IMR-90 (cell line): ENCODE data around the gene CAMKMT. TPM values are rescaled to one million over a fixed set of nuclear protein-coding genes. Genes with fewer than 3 reads are reported as not detected.
A peak's percentile ranks its signal among the peaks of the same experiment; 100 is the strongest.

Source experiments
- ATAC-seq: fragments of 200-7000 bp; cut with Tn5 transposase; 2 replicates; pipeline ENCODE4 v1.9.1; 2020; ENCODE audit warnings: low read depth, mild to moderate bottlenecking, moderate library complexity
- BruUV-seq: library from RNA; stranded (reverse); fragments of 400-500 nt; replicated peaks from 2 replicates; lab custom pipeline; 2021; lab: Mats Ljungman, UMichigan
- CTCF ChIA-PET: fragments of 300-600 bp; formaldehyde crosslinking; extraction: SDS; loops from one replicate; lab custom pipeline; 2021; ENCODE audit warnings: antibody characterized with exemption; lab: Yijun Ruan, JAX
- POLR2A ChIA-PET: fragments of 300-600 bp; sonication (Branson Sonifier 250); formaldehyde crosslinking; loops from one replicate; lab custom pipeline; 2022; ENCODE audit warnings: antibody characterized with exemption; ENCODE audit not compliant: unreplicated experiment; lab: Charles Lee
- DNase-seq: peaks from one replicate; pipeline ENCODE4 v3.0.0; 2013
- H2AFZ ChIP-seq: replicated peaks from 2 replicates; pipeline ENCODE3; 2013; ENCODE audit warnings: low read length, mild to moderate bottlenecking; ENCODE audit not compliant: poor library complexity
- H2AK5ac ChIP-seq: 2 replicates; pipeline ENCODE4 v1.6.1; 2013; ENCODE audit warnings: low read depth, low read length, inconsistent platforms
- H2AK9ac ChIP-seq: replicated peaks from 2 replicates; pipeline ENCODE3; 2013; ENCODE audit warnings: mild to moderate bottlenecking, low read depth, low read length, moderate library complexity; ENCODE audit not compliant: poor library complexity
- H2BK120ac ChIP-seq: 2 replicates; pipeline ENCODE4 v1.6.1; 2013; ENCODE audit warnings: low read depth, low read length, inconsistent platforms
- H2BK15ac ChIP-seq: 3 replicates; pipeline ENCODE4 v1.6.1; 2013; ENCODE audit warnings: low read depth, low read length, inconsistent platforms
- H2BK20ac ChIP-seq: 2 replicates; pipeline ENCODE4 v1.6.1; 2013; ENCODE audit warnings: low read depth, mild to moderate bottlenecking, inconsistent platforms, low read length, moderate library complexity
- H2BK5ac ChIP-seq: 2 replicates; pipeline ENCODE4 v1.6.1; 2013; ENCODE audit warnings: mild to moderate bottlenecking, low read depth, low read length, inconsistent platforms; ENCODE audit not compliant: poor library complexity, severe bottlenecking
- H3K14ac ChIP-seq: replicated peaks from 2 replicates; pipeline ENCODE4 v1.6.1; 2013; ENCODE audit warnings: low read depth, low read length, inconsistent platforms
- H3K18ac ChIP-seq: 2 replicates; pipeline ENCODE4 v1.6.1; 2013; ENCODE audit warnings: low read depth, low read length, control low read depth
- H3K23ac ChIP-seq: 2 replicates; pipeline ENCODE4 v1.6.1; 2013; ENCODE audit warnings: low read depth, low read length, inconsistent platforms
- H3K27ac ChIP-seq: 2 replicates; pipeline ENCODE4 v1.5.1; 2013; ENCODE audit warnings: mild to moderate bottlenecking, control low read depth, low read length; ENCODE audit not compliant: insufficient read depth
- H3K27me3 ChIP-seq: 2 replicates; pipeline ENCODE4 v1.6.1; 2013; ENCODE audit warnings: low read length; ENCODE audit not compliant: control insufficient read depth, insufficient read depth
- H3K36me3 ChIP-seq: 2 replicates; pipeline ENCODE4 v1.6.1; 2013; ENCODE audit warnings: low read length, mixed read lengths; ENCODE audit not compliant: control insufficient read depth, insufficient read depth
- H3K4ac ChIP-seq: 2 replicates; pipeline ENCODE4 v1.6.1; 2013; ENCODE audit warnings: low read depth, low read length, inconsistent platforms
- H3K4me1 ChIP-seq: 2 replicates; pipeline ENCODE4 v1.6.1; 2013; ENCODE audit warnings: low read length, mixed read lengths; ENCODE audit not compliant: control insufficient read depth, insufficient read depth
- H3K4me2 ChIP-seq: 2 replicates; pipeline ENCODE4 v1.6.1; 2013; ENCODE audit warnings: low read depth, mild to moderate bottlenecking, control low read depth, low read length, moderate library complexity
- H3K4me3 ChIP-seq: 2 replicates; pipeline ENCODE4 v1.5.1; 2013; ENCODE audit warnings: low read depth, mild to moderate bottlenecking, control low read depth, low read length, moderate library complexity; ENCODE audit not compliant: insufficient read depth
- H3K56ac ChIP-seq: 2 replicates; pipeline ENCODE4 v1.6.1; 2013; ENCODE audit warnings: low read length, inconsistent platforms; ENCODE audit not compliant: insufficient read depth; ENCODE audit errors: extremely low read depth
- H3K79me1 ChIP-seq, 2 experiments: 2 replicates each; pipeline ENCODE4 v1.6.1; 2013; ENCODE audit warnings: low read length in 2 of 2, inconsistent platforms in 1 of 2, low read depth in 1 of 2
- H3K9ac ChIP-seq: 2 replicates; pipeline ENCODE4 v1.6.1; 2013; ENCODE audit warnings: low read depth, low read length, control low read depth
- H3K9me1 ChIP-seq: 2 replicates; pipeline ENCODE4 v1.6.1; 2013; ENCODE audit warnings: low read length, inconsistent platforms; ENCODE audit not compliant: insufficient read depth
- H3K9me3 ChIP-seq: 2 replicates; pipeline ENCODE4 v1.6.1; 2013; ENCODE audit warnings: low read length; ENCODE audit not compliant: control insufficient read depth, insufficient read depth
- H4K20me1 ChIP-seq: 2 replicates; pipeline ENCODE4 v1.6.1; 2013; ENCODE audit warnings: low read length, inconsistent platforms; ENCODE audit not compliant: insufficient read depth
- H4K5ac ChIP-seq: 2 replicates; pipeline ENCODE4 v1.6.1; 2013; ENCODE audit warnings: mild to moderate bottlenecking, low read depth, low read length, control low read depth
- H4K8ac ChIP-seq, 2 experiments: 2 replicates each; pipeline ENCODE4 v1.6.1; 2013; ENCODE audit warnings: low read depth in 2 of 2, low read length in 2 of 2, control low read depth in 1 of 2, inconsistent platforms in 1 of 2
- H4K91ac ChIP-seq: 2 replicates; pipeline ENCODE4 v1.6.1; 2013; ENCODE audit warnings: low read depth, low read length, inconsistent platforms; ENCODE audit not compliant: insufficient read depth
- CEBPB ChIP-seq: IDR thresholded peaks from 2 replicates; pipeline ENCODE4 v1.6.1; 2012; ENCODE audit warnings: low read depth, low read length, improper control_type of control experiment
- FOS ChIP-seq: fragments of 150-350 bp; IDR thresholded peaks from 2 replicates; pipeline ENCODE4 v1.6.1; 2016; ENCODE audit warnings: low read depth, low read length
- MAFK ChIP-seq: IDR thresholded peaks from 2 replicates; pipeline ENCODE4 v1.6.1; 2012; ENCODE audit warnings: low read depth, low read length, improper control_type of control experiment
- MAZ ChIP-seq: IDR thresholded peaks from 2 replicates; pipeline ENCODE4 v1.6.1; 2012; ENCODE audit warnings: low read depth, mild to moderate bottlenecking, low read length, improper control_type of control experiment, moderate library complexity, borderline replicate concordance
- MXI1 ChIP-seq: IDR thresholded peaks from 2 replicates; pipeline ENCODE4 v1.6.1; 2012; ENCODE audit warnings: low read depth, mild to moderate bottlenecking, low read length, moderate library complexity, borderline replicate concordance
- NFE2L2 ChIP-seq: fragments of 150-350 bp; IDR thresholded peaks from 2 replicates; pipeline ENCODE4 v1.6.1; 2016; ENCODE audit warnings: low read depth, mild to moderate bottlenecking, low read length
- POLR2A ChIP-seq: IDR thresholded peaks from 2 replicates; pipeline ENCODE4 v1.6.1; 2012; ENCODE audit warnings: mild to moderate bottlenecking, low read depth, low read length
- RAD21 ChIP-seq: IDR thresholded peaks from 2 replicates; pipeline ENCODE4 v1.6.1; 2012; ENCODE audit warnings: low read length, improper control_type of control experiment
- RCOR1 ChIP-seq: IDR thresholded peaks from 2 replicates; pipeline ENCODE4 v1.6.1; 2012; ENCODE audit warnings: mild to moderate bottlenecking, low read length, improper control_type of control experiment; ENCODE audit not compliant: insufficient replicate concordance
- RFX5 ChIP-seq: IDR thresholded peaks from 2 replicates; pipeline ENCODE4 v1.8.0; 2012; ENCODE audit warnings: low read depth, mild to moderate bottlenecking, low read length, moderate library complexity
- SMC3 ChIP-seq: fragments of 150-350 bp; IDR thresholded peaks from 2 replicates; pipeline ENCODE4 v1.6.1; 2016; ENCODE audit warnings: low read depth, mild to moderate bottlenecking, antibody characterized with exemption, low read length, moderate library complexity
- WGBS, 2 experiments: methylation state at CpG; one replicate each; pipeline versions ENCODE4 v1.1.5 to v1.1.7; 2013; ENCODE audit warnings: missing lambda C conversion rate in 2 of 2; ENCODE audit not compliant: insufficient read length in 1 of 2; ENCODE audit errors: extremely low coverage in 2 of 2; 5-methylcytosine and 5-hydroxymethylcytosine counted together
- dilution Hi-C: fragments of 300-500 bp; cut with HindIII; formaldehyde crosslinking; loops from one replicate; pipeline ENCODE4 v1.14.3; 2018; ENCODE audit warnings: low sequenced_read_pairs; ENCODE audit not compliant: unreplicated experiment
- in situ Hi-C: fragments of 300-500 bp; cut with MboI; formaldehyde crosslinking; loops from 3 replicates; pipeline ENCODE4 v1.14.3; 2019; ENCODE audit warnings: low sequenced_read_pairs, inconsistent platforms, mixed read lengths
- intact Hi-C: fragments of 100-400 bp; cut with micrococcal nuclease; formaldehyde crosslinking; loops from 2 replicates; pipeline ENCODE4 v1.10.0; 2022
- polyA plus RNA-seq, 3 experiments: library from polyadenylated mRNA; depleted of rRNA; stranded (reverse); fragments of >200 nt; gene quantifications; 2 replicates each; pipeline ENCODE4 v1.2.3, GENCODE V29; 2012; ENCODE audit warnings: low replicate concordance in 1 of 3
- total RNA-seq: library from RNA; depleted of rRNA; stranded (reverse); fragments of >200 nt; gene quantifications from 2 replicates; pipeline ENCODE4 v1.2.3, GENCODE V29; 2012
- TF ChIP-seq, protein P1 (sequence below): fragments of 150-350 bp; IDR thresholded peaks from 2 replicates; pipeline ENCODE4 v1.6.1; 2016; ENCODE audit warnings: low read depth, mild to moderate bottlenecking, low read length, moderate library complexity, borderline replicate concordance
- TF ChIP-seq, protein P2 (sequence below): conservative IDR thresholded peaks from 2 replicates; pipeline ENCODE4 v1.5.1; 2012; ENCODE audit warnings: mild to moderate bottlenecking, low read depth, low read length, improper control_type of control experiment

The CAMKMT gene
- total and polyA plus RNA-seq, 2 of the 4 experiments (the other 2 are of a cell fraction), result 4.4 to 6.8 TPM

DNA sequence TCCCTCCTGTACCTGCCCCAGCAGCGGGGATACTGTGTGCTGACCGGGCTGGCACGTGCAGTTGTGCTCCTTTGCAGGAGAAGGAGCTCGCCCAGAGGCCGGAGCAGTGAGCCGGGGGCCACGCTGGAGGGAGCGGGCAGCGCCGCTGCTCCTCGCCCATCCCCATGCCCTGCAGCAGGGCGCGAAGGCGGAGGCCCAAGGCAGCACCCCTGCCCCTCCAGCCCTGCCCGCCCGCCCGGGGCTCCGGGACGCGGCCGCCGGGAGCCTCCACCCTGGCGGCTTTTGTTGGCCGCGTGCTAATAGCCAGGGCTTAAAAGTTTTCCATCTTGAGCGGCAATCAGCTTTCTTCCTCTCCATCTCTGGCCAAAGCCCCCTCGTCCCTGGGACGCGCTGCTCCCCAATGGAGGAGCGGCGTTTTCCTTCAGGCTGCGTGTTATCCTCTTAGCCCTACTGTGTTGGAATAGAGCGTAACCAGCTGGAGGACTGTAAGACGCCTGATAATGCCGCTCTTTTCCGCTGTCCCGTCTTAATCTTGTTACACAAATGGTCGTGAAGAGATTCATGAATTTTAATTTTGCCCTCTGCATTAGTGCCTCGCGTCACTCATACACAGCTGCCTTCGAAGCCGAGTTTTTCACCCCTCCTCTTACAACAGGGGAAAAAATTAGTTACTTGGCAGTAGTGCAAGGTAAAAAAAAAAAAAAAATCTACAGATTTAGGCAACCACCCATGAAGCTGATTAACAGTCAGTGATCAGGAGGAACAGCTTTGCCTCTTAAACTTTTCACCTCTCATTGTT is 406.9 kb downstream of the CAMKMT start:
- in situ Hi-C loops, result no loop called here
- CTCF ChIA-PET, result interaction anchor here (0.5 to 0.9 kb wide), 4 partner anchors 8 to 53 kb away, joined by 3 read pairs; no protein-coding TSS in a partner anchor

More for the DNA sequence above, 406.9 kb downstream of the CAMKMT start:
- Histone ChIP-seq H3K4ac (no peak overlapping the region), H3K56ac (no peak overlapping the region), H4K5ac (no peak overlapping the region), H3K27ac (no peak overlapping the region), H3K4me1 (no peaks in the 10 kb centered on the region), H3K9me3 (0 out of 2 replicates have a peak, but pooled peaks cover 2% of the 10 kb centered on the region), H2AFZ (peak overlapping the region; percentile 70), H3K79me1 (no peaks in the 10 kb centered on the region), H2AK5ac (no peak overlapping the region), H2BK5ac (no peak overlapping the region), H4K91ac (no peak overlapping the region), H2AK9ac (no peak overlapping the region), H3K9me1 (no peaks in the 10 kb centered on the region), H3K9ac (no peak overlapping the region), H2BK20ac (no peak overlapping the region), H3K4me2 (peak overlapping the region; percentile 19; the same call in 1 of the 2 replicates), H2BK120ac (no peak overlapping the region), H3K27me3 (peaks cover 30% of the 10 kb centered on the region), H4K8ac (no peak overlapping the region), H4K20me1 (no peaks in the 10 kb centered on the region), H3K23ac (no peak overlapping the region), H2BK15ac (no peak overlapping the region), H3K36me3 (no peaks in the 10 kb centered on the region), H3K14ac (no peak overlapping the region), H3K18ac (no peak overlapping the region), H3K4me3 (no peak overlapping the region)
- DNase-seq (no peak), ATAC-seq (no peak)
- dilution Hi-C loops, result no loop called here
- POLR2A ChIA-PET, result no interaction called here
- no TSS peak for BruUV-seq
- WGBS, 2 experiments, result 18% methylated on average over 5 of the region's 42 CpGs; no CpG with 5 or more reads in 1 of the 2 experiments
- intact Hi-C loops, result no loop called here
- TF ChIP-seq RCOR1 (no peak), RFX5 (no peak), MAFK (no peak), NFE2L2 (no peak), MAZ (no peak), FOS (no peak), POLR2A (no peak), CEBPB (no peak), MXI1 (no peak), RAD21 (no peak), SMC3 (no peak)
- TF ChIP-seq, protein P1, sequence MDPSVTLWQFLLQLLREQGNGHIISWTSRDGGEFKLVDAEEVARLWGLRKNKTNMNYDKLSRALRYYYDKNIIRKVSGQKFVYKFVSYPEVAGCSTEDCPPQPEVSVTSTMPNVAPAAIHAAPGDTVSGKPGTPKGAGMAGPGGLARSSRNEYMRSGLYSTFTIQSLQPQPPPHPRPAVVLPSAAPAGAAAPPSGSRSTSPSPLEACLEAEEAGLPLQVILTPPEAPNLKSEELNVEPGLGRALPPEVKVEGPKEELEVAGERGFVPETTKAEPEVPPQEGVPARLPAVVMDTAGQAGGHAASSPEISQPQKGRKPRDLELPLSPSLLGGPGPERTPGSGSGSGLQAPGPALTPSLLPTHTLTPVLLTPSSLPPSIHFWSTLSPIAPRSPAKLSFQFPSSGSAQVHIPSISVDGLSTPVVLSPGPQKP, result no peak
- TF ChIP-seq, protein P2, sequence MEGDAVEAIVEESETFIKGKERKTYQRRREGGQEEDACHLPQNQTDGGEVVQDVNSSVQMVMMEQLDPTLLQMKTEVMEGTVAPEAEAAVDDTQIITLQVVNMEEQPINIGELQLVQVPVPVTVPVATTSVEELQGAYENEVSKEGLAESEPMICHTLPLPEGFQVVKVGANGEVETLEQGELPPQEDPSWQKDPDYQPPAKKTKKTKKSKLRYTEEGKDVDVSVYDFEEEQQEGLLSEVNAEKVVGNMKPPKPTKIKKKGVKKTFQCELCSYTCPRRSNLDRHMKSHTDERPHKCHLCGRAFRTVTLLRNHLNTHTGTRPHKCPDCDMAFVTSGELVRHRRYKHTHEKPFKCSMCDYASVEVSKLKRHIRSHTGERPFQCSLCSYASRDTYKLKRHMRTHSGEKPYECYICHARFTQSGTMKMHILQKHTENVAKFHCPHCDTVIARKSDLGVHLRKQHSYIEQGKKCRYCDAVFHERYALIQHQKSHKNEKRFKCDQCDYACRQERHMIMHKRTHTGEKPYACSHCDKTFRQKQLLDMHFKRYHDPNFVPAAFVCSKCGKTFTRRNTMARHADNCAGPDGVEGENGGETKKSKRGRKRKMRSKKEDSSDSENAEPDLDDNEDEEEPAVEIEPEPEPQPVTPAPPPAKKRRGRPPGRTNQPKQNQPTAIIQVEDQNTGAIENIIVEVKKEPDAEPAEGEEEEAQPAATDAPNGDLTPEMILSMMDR, result no peak
